ENCODE results near the gene CBY1.
"Not testable (repeated sequence)": the region's sequence is repeated elsewhere in the genome, so short reads cannot be mapped to it uniquely, and the experiment has no call there.

The CBY1 gene

GRCh38 chr22:38611559-38611958 lies 44.9 kb upstream of the CBY1 start:
- Histone ChIP-seq H3K4me2 (ENCODE audit: low read length) (no peak overlapping the region), H2AFZ (no peak overlapping the region), H3K27ac (no peak overlapping the region), H3K4me1 (no peaks in the 10 kb centered on the region), H3K4me3 (ENCODE audit: low read depth, low read length) (no peak overlapping the region), H3K36me3 (ENCODE audit: control insufficient read depth, insufficient read depth, low read length) (no peaks in the 10 kb centered on the region), H3K9ac (no peak overlapping the region), H3K27me3 (ENCODE audit: control insufficient read depth, insufficient read depth, low read length) (no peaks in the 10 kb centered on the region), H3K9me3 (ENCODE audit: control insufficient read depth, low read length) (no peaks in the 10 kb centered on the region), H3K79me2 (no peaks in the 10 kb centered on the region)
- TF ChIP-seq, protein P1, sequence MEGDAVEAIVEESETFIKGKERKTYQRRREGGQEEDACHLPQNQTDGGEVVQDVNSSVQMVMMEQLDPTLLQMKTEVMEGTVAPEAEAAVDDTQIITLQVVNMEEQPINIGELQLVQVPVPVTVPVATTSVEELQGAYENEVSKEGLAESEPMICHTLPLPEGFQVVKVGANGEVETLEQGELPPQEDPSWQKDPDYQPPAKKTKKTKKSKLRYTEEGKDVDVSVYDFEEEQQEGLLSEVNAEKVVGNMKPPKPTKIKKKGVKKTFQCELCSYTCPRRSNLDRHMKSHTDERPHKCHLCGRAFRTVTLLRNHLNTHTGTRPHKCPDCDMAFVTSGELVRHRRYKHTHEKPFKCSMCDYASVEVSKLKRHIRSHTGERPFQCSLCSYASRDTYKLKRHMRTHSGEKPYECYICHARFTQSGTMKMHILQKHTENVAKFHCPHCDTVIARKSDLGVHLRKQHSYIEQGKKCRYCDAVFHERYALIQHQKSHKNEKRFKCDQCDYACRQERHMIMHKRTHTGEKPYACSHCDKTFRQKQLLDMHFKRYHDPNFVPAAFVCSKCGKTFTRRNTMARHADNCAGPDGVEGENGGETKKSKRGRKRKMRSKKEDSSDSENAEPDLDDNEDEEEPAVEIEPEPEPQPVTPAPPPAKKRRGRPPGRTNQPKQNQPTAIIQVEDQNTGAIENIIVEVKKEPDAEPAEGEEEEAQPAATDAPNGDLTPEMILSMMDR (IDR thresholded peaks at IDR 0.05): no peak

GRCh38 chr22:38612217-38613006 lies 44.0 kb upstream of the CBY1 start:
- Histone ChIP-seq H3K27me3 (ENCODE audit: control insufficient read depth, insufficient read depth, low read length) (no peaks in the 10 kb centered on the region), H3K27ac (no peak overlapping the region), H3K4me3 (ENCODE audit: low read depth, low read length) (no peak overlapping the region), H3K9ac (no peak overlapping the region), H2AFZ (no peak overlapping the region), H3K4me1 (no peaks in the 10 kb centered on the region), H3K9me3 (ENCODE audit: control insufficient read depth, low read length) (no peaks in the 10 kb centered on the region), H3K79me2 (no peaks in the 10 kb centered on the region), H3K4me2 (ENCODE audit: low read length) (no peak overlapping the region), H3K36me3 (ENCODE audit: control insufficient read depth, insufficient read depth, low read length) (no peaks in the 10 kb centered on the region)
- TF ChIP-seq, protein P1 (IDR thresholded peaks at IDR 0.05): no peak

GRCh38 chr22:38613588-38613987 lies 42.9 kb upstream of the CBY1 start:
- no peak overlapping the region for H3K4me2 ChIP-seq (ENCODE audit: low read length)
- TF ChIP-seq, protein P1 (IDR thresholded peaks at IDR 0.05): no peak
- H3K4me1 ChIP-seq: no peaks in the 10 kb centered on the region
- H3K27me3 ChIP-seq (ENCODE audit: control insufficient read depth, insufficient read depth, low read length): no peaks in the 10 kb centered on the region
- H3K27ac ChIP-seq: no peak overlapping the region
- no peaks in the 10 kb centered on the region for H3K79me2 ChIP-seq
- no peaks in the 10 kb centered on the region for H3K9me3 ChIP-seq (ENCODE audit: control insufficient read depth, low read length)
- H3K9ac ChIP-seq: no peak overlapping the region
- H2AFZ ChIP-seq: no peak overlapping the region
- H3K4me3 ChIP-seq (ENCODE audit: low read depth, low read length): no peak overlapping the region
- H3K36me3 ChIP-seq (ENCODE audit: control insufficient read depth, insufficient read depth, low read length): no peaks in the 10 kb centered on the region

GRCh38 chr22:38614332-38615063 lies 41.9 kb upstream of the CBY1 start:
- Histone ChIP-seq H3K9ac (no peak overlapping the region), H3K27ac (no peak overlapping the region), H3K4me1 (no peaks in the 10 kb centered on the region), H3K4me3 (ENCODE audit: low read depth, low read length) (no peak overlapping the region), H3K4me2 (ENCODE audit: low read length) (no peak overlapping the region), H3K79me2 (no peaks in the 10 kb centered on the region), H3K36me3 (ENCODE audit: control insufficient read depth, insufficient read depth, low read length) (no peaks in the 10 kb centered on the region), H3K27me3 (ENCODE audit: control insufficient read depth, insufficient read depth, low read length) (no peaks in the 10 kb centered on the region), H3K9me3 (ENCODE audit: control insufficient read depth, low read length) (no peaks in the 10 kb centered on the region), H2AFZ (no peak overlapping the region)
- TF ChIP-seq, protein P1 (IDR thresholded peaks at IDR 0.05): no peak

DNA sequence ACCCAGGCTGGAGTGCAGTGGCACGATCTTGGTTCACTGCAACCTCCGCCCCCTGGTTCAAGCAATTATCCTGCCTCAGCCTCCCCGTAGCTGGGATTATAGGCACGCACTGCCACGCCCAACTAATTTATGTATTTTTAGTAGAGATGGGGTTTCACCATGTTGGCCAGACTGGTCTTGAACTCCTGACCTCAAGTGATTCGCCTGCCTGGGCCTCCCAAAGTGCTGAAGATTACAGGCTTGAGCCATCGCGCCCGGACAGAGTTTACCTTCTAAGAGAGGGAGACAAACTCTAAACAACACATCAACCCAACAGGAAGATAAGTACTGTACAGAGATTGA lies 41.4 kb upstream of the CBY1 start:
- H3K4me2 ChIP-seq (ENCODE audit: low read length); H2AFZ ChIP-seq; H3K27me3 ChIP-seq (ENCODE audit: control insufficient read depth, insufficient read depth, low read length); H3K4me3 ChIP-seq (ENCODE audit: low read depth, low read length); H3K27ac ChIP-seq; H3K4me1 ChIP-seq; H3K9me3 ChIP-seq (ENCODE audit: control insufficient read depth, low read length); H3K9ac ChIP-seq; H3K79me2 ChIP-seq; H3K36me3 ChIP-seq (ENCODE audit: control insufficient read depth, insufficient read depth, low read length): not testable (repeated sequence)
